RKO (cell line): ENCODE measurements around the gene LDAF1.
A peak's percentile ranks its signal among the peaks of the same experiment; 100 is the strongest.
"Not testable (repeated sequence)": the region's sequence is repeated elsewhere in the genome, so short reads cannot be mapped to it uniquely, and the experiment has no call there.

ENCODE experiments used
- DNase-seq: peaks from one replicate; pipeline ENCODE4 v3.0.0-alpha.2; 2016; ENCODE audit warnings: low spot score

Gene LDAF1

DNA sequence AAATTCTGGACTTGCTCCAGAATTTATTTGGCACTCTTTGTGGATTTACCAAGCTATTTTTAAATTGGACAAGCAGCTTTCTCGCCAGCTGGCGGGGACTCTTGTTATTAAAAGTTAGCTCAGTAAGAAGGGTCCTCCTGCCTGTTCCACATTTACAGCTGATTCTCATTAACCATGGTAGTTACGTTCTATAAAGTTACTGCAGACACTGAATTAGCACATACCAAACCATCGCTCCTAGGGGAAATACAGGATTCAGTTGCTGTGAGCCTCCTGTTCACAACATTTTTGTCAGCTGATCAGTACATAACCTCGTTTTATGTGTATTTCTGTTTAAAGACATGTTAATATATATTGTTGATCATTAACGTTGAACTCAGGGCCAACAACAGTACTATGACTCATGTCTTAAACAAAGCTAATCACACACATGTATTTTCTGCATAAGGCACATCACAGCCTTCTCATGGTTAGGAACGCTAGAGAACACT, 4.2 kb downstream of the LDAF1 start:
- DNase-seq: no peak

DNA sequence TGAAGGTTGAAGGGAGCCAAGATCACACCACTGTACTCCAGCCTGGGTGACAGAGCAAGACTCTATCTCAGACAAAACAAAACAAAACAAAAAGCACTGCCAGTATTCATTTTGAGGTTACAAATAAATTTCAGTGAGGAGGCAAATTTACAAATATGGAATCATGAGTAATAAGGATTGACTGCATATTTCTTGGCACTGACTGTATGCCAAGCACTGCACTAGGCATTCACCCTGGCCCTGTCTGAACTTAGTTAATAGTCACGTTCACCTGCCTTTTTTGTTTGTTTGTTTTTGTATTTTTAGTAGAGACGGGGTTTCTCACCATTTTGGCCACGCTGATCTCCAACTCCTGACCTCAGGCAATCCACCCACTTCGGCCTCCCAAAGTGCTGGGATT, 5.1 kb downstream of the LDAF1 start:
- no peak for DNase-seq

DNA sequence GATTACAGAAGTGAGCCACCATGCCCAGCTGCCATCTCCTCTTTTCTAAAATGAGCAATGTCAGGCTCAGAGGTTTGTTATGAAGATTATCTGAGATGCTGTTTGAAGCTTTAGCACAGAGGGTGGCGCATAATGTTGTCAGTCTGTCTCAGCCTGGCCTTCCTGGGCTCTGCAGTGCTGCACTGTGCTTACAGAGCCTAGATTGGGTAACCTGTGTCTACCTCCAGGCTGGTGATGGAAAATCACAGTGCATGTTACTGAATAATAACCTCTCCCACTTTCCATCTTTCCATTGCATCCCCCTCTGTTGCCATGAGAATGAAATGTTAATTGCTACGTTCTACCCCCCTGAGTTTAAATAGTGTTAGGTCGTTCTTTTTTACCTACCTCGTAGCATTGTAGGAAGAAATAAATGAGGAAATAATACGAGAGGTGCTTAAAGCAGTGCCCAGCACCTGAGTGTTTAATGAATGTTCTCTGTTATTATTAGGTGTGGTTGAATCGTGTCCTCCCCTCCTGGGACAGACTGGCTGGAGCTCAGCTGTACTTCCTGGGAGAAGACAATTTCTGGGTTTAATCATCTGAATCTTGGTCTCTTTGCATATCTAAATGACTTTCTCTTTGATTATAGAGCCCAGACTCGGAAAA, 6.2 kb downstream of the LDAF1 start:
- DNase-seq: no peak

DNA sequence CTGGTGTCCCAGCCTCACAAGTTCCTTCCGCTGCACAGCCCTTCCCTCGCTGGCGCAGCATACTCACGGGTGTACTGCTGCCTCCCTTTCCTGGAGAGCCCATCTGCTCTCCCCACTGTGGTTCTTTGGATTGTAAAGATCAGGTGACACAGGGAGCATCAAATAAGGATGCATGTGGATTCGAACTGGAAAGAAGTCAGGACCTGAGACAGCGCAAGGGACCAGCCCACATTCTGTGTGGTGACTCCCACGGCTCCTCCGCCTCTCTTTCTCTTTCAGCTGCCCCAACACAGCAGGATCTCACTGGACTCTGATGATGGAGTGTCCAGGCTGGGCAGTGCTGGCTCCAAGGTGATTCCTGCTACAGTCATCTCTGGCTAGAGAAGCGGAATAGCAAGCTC, 8.1 kb downstream of the LDAF1 start:
- peak; percentile 34 for DNase-seq

DNA sequence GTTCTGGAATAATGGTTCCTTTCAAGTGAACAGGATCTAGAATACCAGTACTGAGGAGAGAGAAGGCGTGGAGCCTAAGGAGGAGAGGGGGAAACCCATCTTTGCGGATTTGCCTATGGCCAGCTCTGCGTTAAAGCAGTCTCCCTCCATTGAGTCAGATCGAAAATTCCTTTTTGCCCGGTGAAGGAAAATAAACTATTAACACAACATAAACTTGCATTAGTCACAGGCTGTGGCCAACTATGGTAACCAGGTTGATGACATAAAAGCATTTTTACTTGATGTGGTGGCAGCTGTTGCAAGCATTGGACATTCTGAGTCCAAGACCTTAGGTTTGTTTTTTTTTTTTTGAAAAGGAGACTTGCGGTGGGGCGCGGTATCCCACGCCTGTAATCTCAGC, 8.9 kb downstream of the LDAF1 start:
- peak; percentile 69 for DNase-seq

DNA sequence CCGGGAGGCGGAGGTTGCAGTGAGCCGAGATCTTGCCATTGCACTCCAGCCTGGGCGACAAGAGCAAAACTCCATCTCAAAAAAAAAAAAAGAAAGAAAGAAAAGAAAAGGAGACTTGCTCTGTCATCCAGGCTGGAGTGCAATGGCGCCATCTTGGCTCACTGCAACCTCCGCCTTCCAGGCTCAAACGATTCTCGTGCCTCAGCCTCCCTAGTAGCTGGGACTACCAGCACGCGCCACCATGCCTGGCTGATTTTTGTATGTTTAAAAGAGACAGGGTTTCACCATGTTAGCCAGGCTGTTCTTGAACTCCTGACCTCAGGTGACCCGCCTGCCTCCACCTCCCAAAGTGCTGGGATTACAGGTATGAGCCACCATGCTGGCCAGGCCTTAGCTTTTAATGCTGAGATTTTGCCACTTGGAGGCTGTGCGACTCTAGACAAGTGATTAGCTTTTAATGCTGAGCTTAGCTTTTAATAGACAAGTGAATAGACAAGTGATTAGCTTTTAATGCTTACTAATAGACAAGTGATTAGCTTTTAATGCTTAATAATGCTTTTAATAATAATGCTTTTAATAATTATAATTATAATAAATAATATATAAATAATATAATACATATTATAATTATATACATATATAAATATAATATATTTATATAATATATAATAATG, 9.6 kb downstream of the LDAF1 start:
- DNase-seq: no peak

DNA sequence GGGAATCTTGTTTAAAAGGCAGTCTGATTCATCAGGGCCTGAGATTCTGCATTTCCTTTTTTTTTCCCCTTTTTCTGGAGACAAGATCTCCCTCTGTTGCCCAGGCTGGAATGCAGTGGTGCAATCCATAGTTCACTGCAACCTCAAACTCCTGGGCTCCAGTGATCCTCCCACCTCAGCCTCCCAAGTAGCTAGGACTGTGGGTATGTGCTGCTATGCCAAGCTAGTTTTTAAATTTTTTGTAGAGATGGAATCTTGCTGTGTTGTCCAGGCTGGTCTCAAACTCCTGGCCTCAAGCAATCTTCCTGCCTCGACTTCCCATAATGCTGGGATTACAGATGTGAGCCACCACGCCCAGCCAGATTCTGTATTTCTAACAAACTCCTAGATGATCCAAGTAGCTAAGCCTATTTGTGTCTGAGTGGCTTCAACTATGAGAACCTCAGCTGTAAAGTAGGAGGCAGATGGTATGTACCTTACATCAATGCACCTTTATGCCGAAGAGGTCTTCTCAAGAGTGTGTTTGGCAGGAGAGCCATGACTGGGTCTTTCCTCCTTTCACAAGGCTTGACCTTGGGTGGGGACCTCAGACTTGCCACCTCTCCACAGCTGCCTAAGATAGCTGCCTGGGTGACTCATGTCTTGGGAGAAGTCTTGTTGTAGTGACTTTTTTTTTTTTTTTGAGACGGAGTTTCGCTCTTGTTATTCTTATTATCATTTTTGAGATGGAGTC, 10.9 kb downstream of the LDAF1 start:
- DNase-seq: no peak

DNA sequence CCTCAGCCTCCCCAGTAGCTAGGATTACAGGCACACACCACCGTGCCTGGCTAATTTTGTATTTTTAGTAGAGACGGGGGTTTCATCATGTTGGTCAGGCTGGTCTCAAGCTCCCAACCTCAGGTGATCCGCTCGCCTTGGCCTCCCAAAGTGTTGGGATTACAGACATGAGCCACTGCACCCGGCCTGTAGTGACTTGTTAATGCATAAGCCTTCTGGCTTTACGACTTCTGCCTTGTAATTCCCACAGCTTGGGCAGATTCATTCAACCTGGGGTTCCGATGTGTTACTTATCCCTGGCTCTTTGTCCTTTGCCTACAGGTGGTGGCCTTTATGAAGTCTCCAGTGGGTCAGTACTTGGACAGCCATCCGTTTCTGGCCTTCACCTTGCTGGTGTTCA, 11.6 kb downstream of the LDAF1 start:
- DNase-seq: not testable (repeated sequence)

DNA sequence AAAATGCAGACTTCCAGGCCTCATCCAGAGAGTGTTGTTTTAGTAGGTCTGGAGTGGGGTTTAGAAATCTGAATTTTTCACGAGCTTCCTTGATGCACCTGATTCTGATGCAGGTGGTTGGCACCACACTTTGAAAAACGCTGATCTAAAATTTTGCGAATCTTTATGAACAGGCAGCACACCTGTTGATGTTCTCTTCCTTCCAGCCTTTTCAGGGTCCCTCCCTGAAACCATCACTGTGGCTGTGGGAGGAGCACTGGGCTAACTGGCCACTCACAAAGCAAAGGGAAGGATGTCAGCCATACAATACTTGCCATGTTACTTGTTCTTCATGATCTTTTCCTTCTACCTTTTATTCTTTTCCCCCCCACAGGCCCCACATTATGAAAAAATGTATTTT, 14.2 kb downstream of the LDAF1 start:
- no peak for DNase-seq

DNA sequence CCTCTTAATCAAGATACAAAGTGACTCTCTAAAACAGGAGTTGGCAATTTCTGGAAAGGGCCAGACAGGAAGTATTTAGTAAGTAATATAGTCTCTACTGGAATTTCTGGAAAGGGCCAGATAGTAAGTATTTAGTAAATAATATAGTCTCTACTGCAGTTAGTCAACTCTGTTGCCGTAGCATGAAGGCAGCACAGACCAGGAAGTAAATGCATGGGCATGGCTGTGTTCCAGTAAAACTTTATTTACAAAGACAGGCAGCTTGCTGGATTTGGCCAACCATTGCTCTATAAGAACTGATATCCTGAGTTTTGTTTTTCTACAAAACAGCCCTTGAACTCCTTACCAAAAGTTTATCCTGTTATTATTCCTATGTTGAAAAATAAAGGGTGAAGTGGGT, 16.9 kb downstream of the LDAF1 start:
- DNase-seq: no peak

DNA sequence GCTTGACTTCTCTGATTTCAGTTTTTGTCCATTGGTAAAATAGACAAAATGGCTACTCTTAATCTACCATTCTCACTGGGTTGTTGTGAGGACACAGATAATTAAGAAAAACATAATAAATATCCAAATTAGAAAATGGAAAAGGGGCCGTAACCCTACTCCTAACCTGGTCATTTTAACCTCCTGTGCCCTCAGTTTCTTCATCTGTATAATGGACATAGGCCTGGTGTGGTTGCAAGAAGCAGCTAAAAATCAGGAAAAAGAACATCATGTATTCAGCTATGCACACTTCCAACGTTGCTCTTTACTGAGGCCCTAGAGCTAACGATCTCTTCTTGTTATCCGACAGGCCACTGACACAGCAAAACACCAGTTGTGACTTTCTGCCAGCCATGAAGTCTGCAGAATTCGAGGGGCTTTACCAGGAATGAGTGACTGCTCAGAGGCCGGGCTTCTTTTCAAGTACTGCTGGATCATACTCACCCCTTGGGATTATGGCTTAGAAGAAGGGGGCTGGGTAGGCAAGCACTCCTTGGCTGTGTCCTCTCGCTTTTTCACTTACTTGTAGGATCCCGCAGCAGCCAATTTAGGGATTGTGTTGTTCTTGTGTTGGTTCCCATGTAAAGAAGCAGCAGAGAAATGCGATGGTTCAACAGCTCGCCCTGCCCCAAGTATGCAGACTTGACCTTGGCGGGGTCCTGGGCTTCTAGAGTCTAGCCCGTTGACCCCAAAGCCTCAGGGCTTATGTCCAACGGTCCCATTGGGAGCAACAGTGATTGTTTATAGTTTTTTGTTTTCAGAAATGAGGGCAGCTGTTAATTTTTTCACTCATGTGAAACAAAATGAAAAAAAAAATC, 20.9 kb downstream of the LDAF1 start:
- DNase-seq: no peak

DNA sequence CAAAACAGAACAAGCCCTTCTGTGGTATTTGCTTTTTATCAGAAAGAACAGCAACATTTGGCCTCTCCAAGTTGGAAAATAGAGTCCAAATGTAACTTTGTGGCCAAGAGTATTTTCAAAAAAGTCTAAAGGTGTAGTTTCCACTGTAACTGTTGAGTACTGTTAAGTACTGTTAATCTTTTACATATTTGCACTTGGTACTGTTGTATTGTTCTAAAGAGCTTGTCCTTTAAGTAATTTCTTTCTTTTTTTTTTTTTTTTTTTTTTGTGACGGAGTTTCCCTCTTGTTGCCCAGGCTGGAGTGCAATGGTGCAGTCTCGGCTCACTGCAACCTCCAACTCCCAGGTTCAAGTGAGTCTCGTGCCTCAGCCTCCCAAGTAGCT, 21.5 kb downstream of the LDAF1 start:
- DNase-seq: no peak

DNA sequence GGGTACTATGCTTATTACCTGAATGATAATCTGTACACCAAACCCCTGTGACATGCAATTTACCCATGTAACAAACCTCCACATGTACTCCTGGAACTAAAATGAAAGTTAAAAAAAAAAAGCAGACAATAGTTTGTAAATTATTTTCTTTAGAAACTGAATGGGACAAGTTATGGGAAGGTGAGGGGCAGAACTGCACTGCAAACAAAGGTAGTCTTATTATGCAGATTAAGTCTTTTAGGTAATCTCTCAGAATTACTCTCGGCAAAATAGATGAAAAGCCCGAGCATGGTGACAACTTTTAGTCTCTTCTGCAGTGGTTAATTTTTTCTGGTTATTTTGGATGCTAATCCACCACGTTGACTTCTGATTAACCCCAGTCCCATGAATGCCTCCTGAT, 25.5 kb downstream of the LDAF1 start:
- DNase-seq: no peak

DNA sequence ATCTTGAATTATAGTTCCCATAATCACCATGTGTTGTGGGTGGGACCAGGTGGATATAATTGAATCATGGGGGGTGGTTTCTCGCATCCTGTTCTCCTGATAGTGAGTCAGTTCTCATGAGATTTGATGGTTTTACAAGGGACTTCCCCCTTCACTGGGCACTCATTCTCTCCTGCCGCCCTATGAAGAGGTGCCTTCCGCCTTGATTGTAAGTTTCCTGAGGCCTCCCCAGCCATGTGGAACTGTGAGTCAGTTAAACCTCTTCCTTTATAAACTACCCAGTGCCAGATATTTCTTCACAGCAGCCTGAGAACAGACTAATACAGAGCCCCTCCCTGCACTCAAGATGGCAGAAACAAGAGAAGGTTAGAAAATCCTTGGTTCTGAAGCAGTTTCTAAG, 26.4 kb downstream of the LDAF1 start:
- DNase-seq: no peak

DNA sequence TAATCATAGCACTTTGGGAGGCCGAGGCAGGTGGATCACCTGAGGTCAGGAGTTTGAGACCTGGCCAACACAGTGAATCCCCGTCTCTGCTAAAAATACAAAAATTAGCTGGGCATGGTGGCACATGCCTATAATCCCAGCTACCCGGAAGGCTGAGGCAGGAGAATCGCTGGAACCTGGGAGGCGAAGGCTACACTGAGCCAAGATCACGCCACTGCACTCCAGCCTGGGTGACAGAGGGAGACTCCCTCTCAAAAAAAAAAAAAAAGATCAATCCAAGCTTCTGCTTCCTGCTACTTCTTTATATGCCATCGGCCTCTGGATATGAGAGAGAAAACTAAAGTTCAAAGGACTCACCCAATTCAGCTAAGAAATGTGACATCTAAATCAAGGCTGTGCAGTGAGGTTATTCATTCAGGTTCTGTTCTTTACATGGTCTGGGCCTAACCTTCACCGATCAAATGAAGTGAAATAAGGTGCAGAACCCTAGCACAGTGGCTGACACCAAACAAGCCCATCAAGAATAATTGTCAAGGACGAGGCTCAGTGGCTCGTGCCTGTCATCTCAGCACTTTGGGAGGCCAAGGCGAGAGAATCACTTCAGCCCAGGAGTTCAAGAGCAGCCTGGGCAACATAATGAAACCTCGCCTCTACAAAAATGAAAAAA, 27.3 kb downstream of the LDAF1 start:
- DNase-seq: no peak

DNA sequence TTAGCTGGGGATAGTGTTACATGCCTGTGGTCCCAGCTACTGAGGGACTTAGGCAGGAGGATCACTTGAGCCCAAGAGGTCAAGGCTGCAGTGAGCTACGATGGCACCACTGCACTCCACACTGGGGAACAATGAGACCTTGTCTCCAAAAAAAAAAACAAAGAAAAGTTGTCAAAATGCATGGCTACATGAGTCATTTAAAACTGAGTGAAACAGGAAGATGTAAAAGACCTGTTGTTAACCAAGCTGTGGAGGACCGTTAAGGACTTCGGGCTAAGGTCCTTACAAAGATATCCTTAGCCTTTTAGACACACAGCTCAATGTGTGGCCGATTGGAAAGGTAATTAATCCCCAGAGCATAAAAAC, 27.8 kb downstream of the LDAF1 start:
- no peak for DNase-seq

DNA sequence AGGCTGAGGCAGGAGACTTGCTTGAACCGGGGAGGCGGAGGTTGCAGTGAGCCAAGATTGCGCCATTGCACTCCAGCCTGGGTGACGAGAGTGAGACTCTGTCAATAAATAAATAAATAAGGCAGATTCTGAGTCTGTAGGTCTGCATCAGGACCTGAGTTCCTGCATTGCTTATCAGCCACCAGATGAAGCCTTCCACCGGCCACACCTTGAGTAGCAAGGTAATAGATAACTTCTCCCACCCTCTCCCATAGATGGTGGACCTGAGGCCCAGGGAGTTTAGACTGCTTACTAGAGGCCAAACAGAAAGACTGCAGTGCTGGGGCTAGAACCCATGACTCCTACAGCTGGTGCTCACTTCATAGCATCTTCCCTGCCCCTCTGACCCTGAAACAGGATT, 30.8 kb downstream of the LDAF1 start:
- DNase-seq: no peak

DNA sequence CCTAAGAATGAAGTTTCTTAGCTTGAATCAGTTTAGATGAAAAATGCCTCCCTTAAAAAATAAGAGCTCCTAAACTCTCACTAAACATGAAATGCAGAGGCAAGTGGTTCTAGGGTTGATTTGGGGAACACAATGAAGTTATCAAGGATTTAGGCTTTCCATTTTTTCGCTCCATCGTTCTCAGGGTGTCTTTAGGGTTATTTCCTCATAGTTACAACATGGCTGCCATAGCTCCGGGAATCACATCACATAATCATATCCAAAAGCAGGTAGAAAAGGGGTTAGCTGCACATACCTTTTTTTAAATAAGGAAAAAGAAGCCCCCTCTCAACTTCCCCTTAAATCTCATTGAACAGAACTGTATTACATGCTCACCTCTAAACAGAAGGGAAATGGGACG, 31.5 kb downstream of the LDAF1 start:
- no peak for DNase-seq

DNA sequence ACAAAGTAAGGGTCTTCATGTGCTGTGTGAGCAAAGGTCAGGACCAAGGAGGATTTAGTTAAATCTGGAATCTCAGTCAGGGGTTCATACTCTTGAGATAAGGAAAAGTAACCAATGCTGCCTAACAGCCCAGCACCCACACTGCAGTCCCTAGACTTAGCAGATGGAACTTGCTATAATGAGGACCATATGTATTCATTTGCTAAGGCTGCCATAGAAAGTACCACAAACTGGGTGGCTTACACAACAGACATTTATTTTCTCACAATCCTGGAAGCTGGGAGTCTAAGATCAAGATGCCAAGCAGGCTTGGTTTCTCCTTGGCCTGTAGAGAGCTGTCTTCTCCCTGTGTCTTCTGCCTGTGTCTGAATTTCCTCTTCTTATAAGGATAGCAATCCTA, 32.1 kb downstream of the LDAF1 start:
- DNase-seq: no peak

DNA sequence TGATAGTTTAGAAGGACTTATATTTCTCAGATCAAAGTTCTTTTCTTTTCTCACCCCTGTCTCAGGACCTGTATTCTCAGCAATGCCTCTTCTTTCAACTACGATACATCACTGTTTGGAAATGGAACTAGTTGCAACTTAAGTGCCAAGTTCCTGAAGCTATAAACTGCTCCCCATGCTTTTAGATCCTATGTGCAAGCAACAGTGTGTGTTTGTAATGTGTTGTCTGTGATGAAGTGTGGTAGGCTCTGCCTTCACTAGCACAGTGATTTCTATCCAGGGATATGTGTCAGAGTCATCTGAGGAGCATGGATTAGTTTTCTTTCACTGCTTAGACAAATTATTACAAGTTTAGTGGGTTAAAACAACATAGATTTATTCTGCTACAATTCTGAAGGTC, 34.5 kb downstream of the LDAF1 start:
- no peak for DNase-seq

DNA sequence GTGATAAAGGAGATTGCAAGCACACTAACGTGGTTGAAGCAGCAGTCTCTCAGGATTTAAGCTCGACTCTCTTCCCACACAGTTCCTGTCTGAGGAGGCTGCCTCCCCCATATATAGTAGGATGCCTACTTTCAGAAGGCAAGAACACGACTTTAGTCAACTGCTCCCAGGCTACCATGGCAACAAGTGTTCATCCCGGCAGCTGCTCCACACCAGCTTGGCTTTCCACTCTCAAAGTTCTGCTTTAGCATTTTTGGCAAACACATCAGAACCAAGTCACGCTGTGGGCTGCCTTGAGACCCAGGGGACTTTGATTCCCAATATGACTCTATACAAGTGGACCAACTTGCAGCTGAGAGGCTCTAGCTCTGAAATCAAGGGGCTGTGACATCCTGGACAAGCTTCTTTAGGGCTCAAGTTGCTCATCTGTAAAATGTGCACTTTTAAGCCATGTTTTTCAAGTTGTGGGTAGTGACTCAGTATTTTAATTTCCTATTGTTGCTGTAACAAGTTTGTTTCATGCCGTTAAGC, 36.4 kb downstream of the LDAF1 start:
- no peak for DNase-seq

DNA sequence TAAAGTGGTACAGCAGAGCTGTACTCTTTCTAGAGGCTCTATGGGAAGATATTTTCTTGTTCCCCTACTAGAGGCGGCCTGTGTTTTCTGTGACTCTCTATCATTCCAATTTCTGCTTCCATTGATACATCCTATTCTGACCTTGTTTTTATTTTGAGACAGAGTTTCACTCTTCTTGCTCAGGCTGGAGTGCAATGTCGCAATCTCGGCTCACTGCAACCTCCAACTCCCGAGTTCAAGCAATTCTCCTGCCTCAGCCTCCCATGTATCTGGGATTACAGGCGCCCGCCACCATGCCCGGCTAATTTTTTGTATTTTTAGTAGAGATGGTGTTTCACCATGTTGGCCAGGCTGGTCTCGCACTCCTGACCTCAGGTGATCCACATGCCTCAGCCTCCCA, 36.9 kb downstream of the LDAF1 start:
- not testable (repeated sequence) for DNase-seq
